Measurements from ENCODE around the gene HOXD1.

DNA sequence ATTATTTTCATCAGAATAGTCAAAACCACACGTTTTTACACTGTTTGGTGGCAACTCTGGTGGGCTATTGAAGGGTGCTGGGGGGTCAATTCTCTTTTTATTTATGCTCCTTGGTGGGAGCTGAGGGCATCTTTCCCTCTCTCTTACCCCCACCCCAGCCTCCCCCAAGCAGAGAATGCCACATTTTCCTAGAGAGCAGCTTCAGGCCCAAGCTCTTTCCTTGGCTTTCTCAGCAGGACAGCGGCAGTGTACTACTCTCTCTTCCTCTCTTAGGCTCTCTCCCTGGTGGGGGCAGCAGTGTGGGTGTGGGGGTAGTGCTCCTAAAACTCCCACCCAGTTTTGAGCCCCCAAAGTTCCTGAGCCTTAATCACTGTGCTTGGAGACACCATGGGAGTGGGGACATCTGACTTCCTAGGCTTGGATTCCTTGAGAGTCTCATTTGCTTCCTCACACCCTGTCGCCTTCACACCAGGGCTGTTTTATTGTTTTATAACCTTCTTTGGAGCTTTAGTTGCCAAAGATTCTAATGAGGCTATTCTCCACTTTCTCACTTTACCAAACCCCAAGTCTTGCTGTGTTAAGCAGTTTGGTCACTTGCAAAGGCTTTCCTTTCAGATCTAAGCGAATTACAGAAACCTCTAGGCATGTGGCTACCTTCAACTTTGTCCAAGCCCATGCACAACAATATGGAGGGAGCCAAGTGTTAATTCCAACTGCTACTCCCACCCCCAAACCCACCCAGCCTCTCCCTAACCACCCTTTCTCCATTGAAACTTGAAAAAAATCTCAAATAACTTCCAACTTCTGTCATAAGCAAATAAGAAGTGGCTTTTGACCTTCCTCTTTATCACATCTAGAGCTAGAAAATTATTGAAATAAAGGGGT, 43.1 kb upstream of the HOXD1 start:
- TF ChIP-seq, protein P1, sequence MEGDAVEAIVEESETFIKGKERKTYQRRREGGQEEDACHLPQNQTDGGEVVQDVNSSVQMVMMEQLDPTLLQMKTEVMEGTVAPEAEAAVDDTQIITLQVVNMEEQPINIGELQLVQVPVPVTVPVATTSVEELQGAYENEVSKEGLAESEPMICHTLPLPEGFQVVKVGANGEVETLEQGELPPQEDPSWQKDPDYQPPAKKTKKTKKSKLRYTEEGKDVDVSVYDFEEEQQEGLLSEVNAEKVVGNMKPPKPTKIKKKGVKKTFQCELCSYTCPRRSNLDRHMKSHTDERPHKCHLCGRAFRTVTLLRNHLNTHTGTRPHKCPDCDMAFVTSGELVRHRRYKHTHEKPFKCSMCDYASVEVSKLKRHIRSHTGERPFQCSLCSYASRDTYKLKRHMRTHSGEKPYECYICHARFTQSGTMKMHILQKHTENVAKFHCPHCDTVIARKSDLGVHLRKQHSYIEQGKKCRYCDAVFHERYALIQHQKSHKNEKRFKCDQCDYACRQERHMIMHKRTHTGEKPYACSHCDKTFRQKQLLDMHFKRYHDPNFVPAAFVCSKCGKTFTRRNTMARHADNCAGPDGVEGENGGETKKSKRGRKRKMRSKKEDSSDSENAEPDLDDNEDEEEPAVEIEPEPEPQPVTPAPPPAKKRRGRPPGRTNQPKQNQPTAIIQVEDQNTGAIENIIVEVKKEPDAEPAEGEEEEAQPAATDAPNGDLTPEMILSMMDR (IDR thresholded peaks at IDR 0.05; ENCODE audit: extremely low read depth in 1 of 2, insufficient read depth in 1 of 2, low read depth in 1 of 2, low read length in 2 of 2) = no peak
- no peak for TF ChIP-seq POLR2A (IDR thresholded peaks at IDR 0.05; ENCODE audit: low read depth, low read length)
- no peak for TF ChIP-seq POLR2AphosphoS5 (IDR thresholded peaks at IDR 0.05; ENCODE audit: insufficient read depth, low read depth, low read length)
- TF ChIP-seq MYC (IDR thresholded peaks at IDR 0.05; ENCODE audit: low read depth, low read length) = no peak
- TF ChIP-seq, protein P2, sequence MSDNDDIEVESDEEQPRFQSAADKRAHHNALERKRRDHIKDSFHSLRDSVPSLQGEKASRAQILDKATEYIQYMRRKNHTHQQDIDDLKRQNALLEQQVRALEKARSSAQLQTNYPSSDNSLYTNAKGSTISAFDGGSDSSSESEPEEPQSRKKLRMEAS (IDR thresholded peaks at IDR 0.05; ENCODE audit: insufficient read depth, insufficient read length) = no peak
- no peak for TF ChIP-seq EZH2 (IDR thresholded peaks at IDR 0.05; ENCODE audit: borderline replicate concordance, low read depth, low read length, severe bottlenecking)

Measured in endothelial cell of umbilical vein (primary cell).